MM.1S (cell line): Measurements from ENCODE around the gene BMP2K.
A peak's percentile ranks its signal among the peaks of the same experiment; 100 is the strongest.

ENCODE experiments used
- DNase-seq: peaks from one replicate; pipeline ENCODE4 v3.0.0-alpha.2; 2015
- H2AFZ ChIP-seq: fragments of 300-600 bp; sonication (generic); 2 replicates; pipeline ENCODE4 v1.6.0; 2016; ENCODE audit warnings: antibody characterized with exemption, low read length
- H3F3A ChIP-seq: fragments of 300-600 bp; sonication (generic); 2 replicates; pipeline ENCODE4 v1.6.1; 2016; ENCODE audit warnings: mild to moderate bottlenecking, antibody characterized with exemption, low read length, moderate library complexity, mixed read lengths; ENCODE audit not compliant: insufficient read depth
- H3K27ac ChIP-seq: fragments of 300-600 bp; sonication (generic); 2 replicates; pipeline ENCODE4 v1.5.1; 2016; ENCODE audit warnings: mild to moderate bottlenecking, low read length
- H3K27me3 ChIP-seq: fragments of 300-600 bp; sonication (generic); replicated peaks from 2 replicates; pipeline ENCODE4 v1.6.0; 2016; ENCODE audit warnings: low read length; ENCODE audit not compliant: insufficient read depth
- H3K36me3 ChIP-seq: fragments of 300-600 bp; sonication (generic); replicated peaks from 2 replicates; pipeline ENCODE4 v1.6.1; 2016; ENCODE audit warnings: mild to moderate bottlenecking, low read length, mixed read lengths; ENCODE audit not compliant: insufficient read depth
- H3K4me1 ChIP-seq: fragments of 300-600 bp; sonication (generic); 2 replicates; pipeline ENCODE4 v1.6.1; 2016; ENCODE audit warnings: low read length, mixed read lengths
- H3K4me2 ChIP-seq: fragments of 300-600 bp; sonication (generic); 2 replicates; pipeline ENCODE4 v1.6.0; 2016; ENCODE audit warnings: low read depth, low read length
- H3K4me3 ChIP-seq: fragments of 300-600 bp; sonication (generic); 2 replicates; pipeline ENCODE4 v1.5.1; 2016; ENCODE audit warnings: low read length, mixed read lengths
- H3K79me2 ChIP-seq: fragments of 300-600 bp; sonication (generic); 2 replicates; pipeline ENCODE4 v1.6.1; 2016; ENCODE audit warnings: mixed run types, low read length, mixed read lengths
- H3K9ac ChIP-seq: fragments of 300-600 bp; sonication (generic); 2 replicates; pipeline ENCODE4 v1.6.1; 2016; ENCODE audit warnings: low read length, mixed read lengths
- H3K9me2 ChIP-seq: fragments of 300-600 bp; sonication (generic); replicated peaks from 2 replicates; pipeline ENCODE4 v1.6.1; 2016; ENCODE audit warnings: mild to moderate bottlenecking, low read length, mixed read lengths; ENCODE audit not compliant: insufficient read depth
- H3K9me3 ChIP-seq: fragments of 300-600 bp; sonication (generic); replicated peaks from 2 replicates; pipeline ENCODE4 v1.6.1; 2016; ENCODE audit warnings: mild to moderate bottlenecking, low read length, mixed read lengths; ENCODE audit not compliant: insufficient read depth
- H4K20me1 ChIP-seq: fragments of 300-600 bp; sonication (generic); 2 replicates; pipeline ENCODE4 v1.6.1; 2016; ENCODE audit warnings: mild to moderate bottlenecking, low read length, moderate library complexity, mixed read lengths; ENCODE audit not compliant: insufficient read depth
- CTCF ChIP-seq: fragments of 300-600 bp; sonication (generic); IDR thresholded peaks from 2 replicates; pipeline ENCODE4 v1.5.1; 2016; ENCODE audit warnings: antibody characterized with exemption, low read length, mixed read lengths
- EZH2 ChIP-seq: fragments of 300-600 bp; sonication (generic); optimal IDR thresholded peaks from 2 replicates; pipeline ENCODE3; 2017; ENCODE audit warnings: low read depth, mild to moderate bottlenecking, antibody characterized with exemption, low read length, mixed read lengths
- EZH2phosphoT487 ChIP-seq: fragments of 300-600 bp; sonication (generic); IDR thresholded peaks from 2 replicates; pipeline ENCODE4 v1.6.1; 2018; ENCODE audit warnings: antibody characterized with exemption, low read length

BMP2K gene

GRCh38 chr4:78845472-78845871 lies 69.3 kb downstream of the BMP2K start:
- TF ChIP-seq CTCF, result no peak
- TF ChIP-seq EZH2, result no peak
- no peak for TF ChIP-seq EZH2phosphoT487
- H4K20me1 ChIP-seq, result no peaks in the 10 kb centered on the region
- no peaks in the 10 kb centered on the region for H3K27me3 ChIP-seq
- no peak overlapping the region for H3K27ac ChIP-seq
- H3K4me3 ChIP-seq, result no peak overlapping the region
- H3K9me3 ChIP-seq, result no peaks in the 10 kb centered on the region
- H3K9me2 ChIP-seq, result no peaks in the 10 kb centered on the region
- no peaks in the 10 kb centered on the region for H3K36me3 ChIP-seq
- no peak overlapping the region for H2AFZ ChIP-seq
- H3K9ac ChIP-seq, result no peak overlapping the region
- peaks cover 14% of the 10 kb centered on the region for H3K4me1 ChIP-seq
- peak; percentile 78 for DNase-seq
- H3K79me2 ChIP-seq, result no peaks in the 10 kb centered on the region
- peak overlapping the region; percentile 53; the same call in 1 of the 2 replicates for H3K4me2 ChIP-seq
- H3F3A ChIP-seq, result peaks cover 6% of the 10 kb centered on the region

GRCh38 chr4:78846258-78846657 lies 70.1 kb downstream of the BMP2K start:
- H3K4me1 ChIP-seq, result peaks cover 14% of the 10 kb centered on the region
- no peaks in the 10 kb centered on the region for H3K27me3 ChIP-seq
- peaks cover 6% of the 10 kb centered on the region for H3F3A ChIP-seq
- no peaks in the 10 kb centered on the region for H3K79me2 ChIP-seq
- H3K9me2 ChIP-seq, result no peaks in the 10 kb centered on the region
- H3K27ac ChIP-seq, result no peak overlapping the region
- no peaks in the 10 kb centered on the region for H3K9me3 ChIP-seq
- H3K4me2 ChIP-seq, result peak overlapping the region; percentile 53; the same call in 1 of the 2 replicates
- no peaks in the 10 kb centered on the region for H3K36me3 ChIP-seq
- no peaks in the 10 kb centered on the region for H4K20me1 ChIP-seq
- H3K9ac ChIP-seq, result no peak overlapping the region
- H3K4me3 ChIP-seq, result no peak overlapping the region
- no peak overlapping the region for H2AFZ ChIP-seq
- DNase-seq, result no peak
- TF ChIP-seq EZH2 (no peak), EZH2phosphoT487 (no peak), CTCF (no peak)

GRCh38 chr4:78862314-78862737 lies 86.2 kb downstream of the BMP2K start:
- H3K4me1 ChIP-seq, result no peaks in the 10 kb centered on the region
- no peaks in the 10 kb centered on the region for H3K9me2 ChIP-seq
- H3K9me3 ChIP-seq, result no peaks in the 10 kb centered on the region
- H4K20me1 ChIP-seq, result no peaks in the 10 kb centered on the region
- no peak overlapping the region for H2AFZ ChIP-seq
- no peaks in the 10 kb centered on the region for H3F3A ChIP-seq
- TF ChIP-seq CTCF (no peak), EZH2phosphoT487 (no peak), EZH2 (no peak)
- H3K79me2 ChIP-seq, result no peaks in the 10 kb centered on the region
- no peak overlapping the region for H3K9ac ChIP-seq
- H3K36me3 ChIP-seq, result no peaks in the 10 kb centered on the region
- no peak for DNase-seq
- H3K27me3 ChIP-seq, result no peaks in the 10 kb centered on the region
- no peak overlapping the region for H3K27ac ChIP-seq
- H3K4me2 ChIP-seq, result no peak overlapping the region
- H3K4me3 ChIP-seq, result no peak overlapping the region
